NB4 (cell line): ENCODE results near the gene ARHGEF10L.

Source experiments
- CTCF ChIP-seq: IDR thresholded peaks from one replicate; pipeline ENCODE4 v1.5.1; 2012; ENCODE audit warnings: low read depth, low read length
- POLR2A ChIP-seq: IDR thresholded peaks from 2 replicates; pipeline ENCODE4 v1.6.1; 2011; ENCODE audit warnings: mild to moderate bottlenecking; ENCODE audit not compliant: insufficient read length; ENCODE audit errors: extremely low read depth

- no peak for TF ChIP-seq CTCF
- TF ChIP-seq POLR2A, result no peak
Measured at GRCh38 chr1:17632541-17633184, 93.2 kb downstream of the ARHGEF10L start.
